GM12878 (cell line): Measurements from ENCODE around the gene TEKT3. TPM values are rescaled to one million over a fixed set of nuclear protein-coding genes. Genes with fewer than 3 reads are reported as not detected.

Experiments used
- ATAC-seq: fragments of 200-7000 bp; cut with Tn5 transposase; 3 replicates; pipeline ENCODE4 v1.9.1; 2020; ENCODE audit warnings: mild to moderate bottlenecking, moderate library complexity
- BruUV-seq: library from RNA; stranded (reverse); fragments of 400-500 nt; replicated peaks from 2 replicates; lab custom pipeline; 2021; lab: Mats Ljungman, UMichigan
- CTCF ChIA-PET: fragments of 300-600 bp; sonication (Branson Sonifier 250); formaldehyde crosslinking; extraction: SDS; loops from one replicate; lab custom pipeline; 2021; ENCODE audit warnings: inconsistent platforms; lab: Yijun Ruan, JAX
- POLR2A ChIA-PET: fragments of 350-600 bp; formaldehyde crosslinking; extraction: SDS; loops from one replicate; lab custom pipeline; 2021; ENCODE audit warnings: inconsistent platforms; lab: Charles Lee
- RAD21 ChIA-PET: fragments of 300-600 bp; sonication (Branson Sonifier 250); formaldehyde crosslinking; loops from one replicate; lab custom pipeline; 2023; ENCODE audit warnings: antibody characterized with exemption; ENCODE audit not compliant: unreplicated experiment; lab: Charles Lee
- SMC1A ChIA-PET: fragments of 300-600 bp; sonication (Branson Sonifier 250); formaldehyde crosslinking; loops from one replicate; lab custom pipeline; 2023; ENCODE audit not compliant: unreplicated experiment, uncharacterized antibody; lab: Charles Lee
- DNase-seq: peaks from one replicate; pipeline ENCODE4 v3.0.0-alpha.2; 2011; ENCODE audit warnings: low read depth, low spot score
- FAIRE-seq: peaks from 3 replicates; lab custom pipeline; 2011; peaks lifted over from hg19 to GRCh38; lab: Jason Lieb, UNC
- H2AFZ ChIP-seq: 2 replicates; pipeline ENCODE4 v1.6.0; 2011; ENCODE audit warnings: low read depth, low read length, control low read depth; ENCODE audit not compliant: control insufficient read depth
- H3K27ac ChIP-seq: 2 replicates; pipeline ENCODE4 v1.5.1; 2011; ENCODE audit warnings: control low read depth; ENCODE audit not compliant: control insufficient read depth, insufficient read depth
- H3K27me3 ChIP-seq, 2 experiments: replicated peaks in 1 of 2; 2 replicates each; pipeline versions ENCODE4 v1.6.0 to v1.6.1; 2011; ENCODE audit warnings: low read length in 1 of 2; ENCODE audit not compliant: control insufficient read depth in 2 of 2, insufficient read depth in 2 of 2
- H3K36me3 ChIP-seq, 2 experiments: 2 replicates each; pipeline ENCODE4 v1.5.1; 2011; ENCODE audit warnings: low read length in 1 of 2; ENCODE audit not compliant: control insufficient read depth in 2 of 2, insufficient read depth in 2 of 2
- H3K4me1 ChIP-seq: 2 replicates; pipeline ENCODE4 v1.6.1; 2011; ENCODE audit warnings: mild to moderate bottlenecking, low read length, moderate library complexity, mixed read lengths; ENCODE audit not compliant: control insufficient read depth, insufficient read depth
- H3K4me2 ChIP-seq: 2 replicates; pipeline ENCODE4 v1.6.0; 2011; ENCODE audit warnings: control low read depth; ENCODE audit not compliant: control insufficient read depth, insufficient read depth
- H3K4me3 ChIP-seq: fragments of 200-600 bp; sonication (generic); 2 replicates; pipeline ENCODE4 v1.5.1; 2016
- H3K79me2 ChIP-seq: 2 replicates; pipeline ENCODE4 v1.6.0; 2011; ENCODE audit warnings: low read length; ENCODE audit not compliant: control insufficient read depth, insufficient read depth
- H3K9ac ChIP-seq: 2 replicates; pipeline ENCODE4 v1.8.0; 2011; ENCODE audit warnings: low read length, control low read depth, mixed read lengths; ENCODE audit not compliant: control insufficient read depth, insufficient read depth
- H3K9me3 ChIP-seq: replicated peaks from 3 replicates; pipeline ENCODE4 v1.5.1; 2011; ENCODE audit warnings: mild to moderate bottlenecking, low read length; ENCODE audit not compliant: control insufficient read depth, insufficient read depth
- H4K20me1 ChIP-seq: 2 replicates; pipeline ENCODE4 v1.6.0; 2011; ENCODE audit not compliant: control insufficient read depth, insufficient read depth
- ASH2L ChIP-seq: fragments of 300-600, 200-600 bp; sonication (generic); IDR thresholded peaks from 2 replicates; pipeline ENCODE4 v1.6.1; 2017; ENCODE audit warnings: low read depth, mild to moderate bottlenecking, borderline replicate concordance
- ATF7 ChIP-seq: fragments of 450-650 bp; IDR thresholded peaks from 2 replicates; pipeline ENCODE4 v1.6.1; 2016; ENCODE audit warnings: low read depth, mild to moderate bottlenecking
- EED ChIP-seq: sonication (generic); IDR thresholded peaks from 2 replicates; pipeline ENCODE4 v1.6.1; 2016; ENCODE audit warnings: antibody characterized with exemption, low read depth
- JUND ChIP-seq: IDR thresholded peaks from 2 replicates; pipeline ENCODE4 v1.6.1; 2012; ENCODE audit warnings: low read depth, mild to moderate bottlenecking, low read length, improper control_type of control experiment, moderate library complexity
- RFX5 ChIP-seq: IDR thresholded peaks from 2 replicates; pipeline ENCODE4 v1.6.1; 2011; ENCODE audit warnings: low read depth, low read length, improper control_type of control experiment
- RUNX3 ChIP-seq: IDR thresholded peaks from 2 replicates; pipeline ENCODE4 v1.6.1; 2012; ENCODE audit warnings: low read length, inconsistent platforms
- YY1 ChIP-seq: IDR thresholded peaks from 2 replicates; pipeline ENCODE4 v1.6.1; 2011; ENCODE audit warnings: low read depth, mild to moderate bottlenecking, low read length
- WGBS: methylation state at CpG from one replicate; pipeline ENCODE4 v1.1.6; 2016; ENCODE audit warnings: low lambda C conversion rate; ENCODE audit not compliant: insufficient replicate concordance, insufficient coverage; ENCODE audit errors: missing lambda C conversion rate; 5-methylcytosine and 5-hydroxymethylcytosine counted together
- in situ Hi-C: fragments of 300-500 bp; cut with MboI; formaldehyde crosslinking; loops from 9 replicates; pipeline ENCODE4 v1.14.3; 2018; ENCODE audit warnings: mixed read lengths
- intact Hi-C: fragments of 100-400 bp; cut with micrococcal nuclease; formaldehyde crosslinking; loops from one replicate; pipeline ENCODE4 v1.14.2; 2022; ENCODE audit not compliant: unreplicated experiment
- polyA plus RNA-seq, 11 experiments: library from polyadenylated mRNA; depleted of rRNA in 4 of 11; unstranded in 6 of 11; stranded (reverse) in 5 of 11; fragments of >200 nt; fragmentation: Nextera tagmentation in 4 of 11; fragmentation: Illumina TruSeq in 1 of 11; extraction: Ambion mirVana in 4 of 11; extraction: Trizol in 1 of 11; gene quantifications; 1 replicate in 1 of 11; 2 replicates in 10 of 11; pipeline versions ENCODE4 v1.2.1 to v1.2.3, GENCODE V29; 2011 to 2016; ENCODE audit warnings: inconsistent platforms in 2 of 11, missing spikeins in 2 of 11, low read depth in 1 of 11
- total RNA-seq, 4 experiments: library from RNA; depleted of rRNA in 3 of 4; stranded (reverse); fragments of >200 nt in 3 of 4; fragmentation: Illumina TruSeq in 1 of 4; extraction: Trizol in 1 of 4; gene quantifications; 2 replicates each; pipeline versions ENCODE4 v1.2.1 to v1.2.3, GENCODE V29; 2013 to 2021
- TF ChIP-seq, protein P1 (sequence below): fragments of 450-650 bp; IDR thresholded peaks from 2 replicates; pipeline ENCODE4 v1.6.1; 2016; ENCODE audit warnings: mild to moderate bottlenecking
- TF ChIP-seq, protein P2 (sequence below): IDR thresholded peaks from 2 replicates; pipeline ENCODE4 v1.6.1; 2012; ENCODE audit warnings: low read depth, low read length, improper control_type of control experiment
- TF ChIP-seq, protein P3 (sequence below): IDR thresholded peaks from 2 replicates; pipeline ENCODE4 v1.6.1; 2012; ENCODE audit warnings: low read depth, low read length, improper control_type of control experiment

TEKT3 gene
- total and polyA plus RNA-seq, 10 of the 15 experiments (the other 5 are each of a cell fraction or from before 2014, with no cell fraction given) = 0.15 TPM; not detected in 9

DNA sequence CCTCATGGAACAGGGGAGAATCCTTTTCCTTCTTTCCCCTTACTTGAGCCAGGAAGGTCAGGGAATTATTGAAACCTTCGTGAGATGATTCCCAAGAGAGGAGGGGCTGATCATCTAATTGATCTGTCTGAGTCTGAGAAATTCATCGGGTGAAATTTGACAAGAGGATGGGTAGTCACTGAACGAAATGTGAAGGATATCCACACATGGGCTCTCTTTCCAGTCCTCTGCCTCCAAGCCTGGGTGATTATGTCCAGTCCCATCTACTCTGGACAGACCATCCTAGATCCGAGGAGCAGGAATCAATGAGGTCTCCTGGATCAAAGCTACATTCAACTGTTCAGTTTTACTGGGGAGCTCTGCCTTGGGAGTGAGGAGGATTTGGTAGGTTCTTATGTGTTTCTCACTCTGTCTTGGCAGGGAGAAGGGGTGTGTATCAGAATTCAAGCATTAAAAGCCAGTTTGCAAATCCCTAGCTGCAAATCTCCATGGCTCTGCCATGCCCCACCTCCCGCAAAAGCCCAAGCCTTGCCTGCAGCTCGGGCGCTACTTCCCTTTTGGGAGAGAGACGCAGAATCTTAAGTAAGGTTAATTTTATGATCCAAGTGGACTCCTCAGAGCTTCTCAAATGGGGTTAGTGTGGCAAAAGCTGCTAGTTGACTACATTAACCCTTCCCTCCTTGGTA, 47.1 kb upstream of the TEKT3 start:
- ATAC-seq (no peak), FAIRE-seq (no peak), DNase-seq (no peak)
- H3K27me3 ChIP-seq = no peaks in the 10 kb centered on the region
- H3K79me2 ChIP-seq = no peaks in the 10 kb centered on the region
- POLR2A ChIA-PET = no interaction called here
- intact Hi-C loops (no loop called here), in situ Hi-C loops (no loop called here)
- CTCF ChIA-PET = no interaction called here
- H3K9me3 ChIP-seq = no peaks in the 10 kb centered on the region
- H3K9ac ChIP-seq = no peak overlapping the region
- H3K4me2 ChIP-seq = no peak overlapping the region
- no peaks in the 10 kb centered on the region for H4K20me1 ChIP-seq
- H3K4me1 ChIP-seq = no peaks in the 10 kb centered on the region
- SMC1A ChIA-PET = no interaction called here
- no peak overlapping the region for H3K27ac ChIP-seq
- no peak overlapping the region for H3K4me3 ChIP-seq
- RAD21 ChIA-PET = no interaction called here
- WGBS = 40% methylated on average over 8 of the region's 8 CpGs
- H2AFZ ChIP-seq = no peak overlapping the region
- no peaks in the 10 kb centered on the region for H3K36me3 ChIP-seq
- no peak for TF ChIP-seq JUND
- TF ChIP-seq ATF7 = no peak
- TF ChIP-seq, protein P1, sequence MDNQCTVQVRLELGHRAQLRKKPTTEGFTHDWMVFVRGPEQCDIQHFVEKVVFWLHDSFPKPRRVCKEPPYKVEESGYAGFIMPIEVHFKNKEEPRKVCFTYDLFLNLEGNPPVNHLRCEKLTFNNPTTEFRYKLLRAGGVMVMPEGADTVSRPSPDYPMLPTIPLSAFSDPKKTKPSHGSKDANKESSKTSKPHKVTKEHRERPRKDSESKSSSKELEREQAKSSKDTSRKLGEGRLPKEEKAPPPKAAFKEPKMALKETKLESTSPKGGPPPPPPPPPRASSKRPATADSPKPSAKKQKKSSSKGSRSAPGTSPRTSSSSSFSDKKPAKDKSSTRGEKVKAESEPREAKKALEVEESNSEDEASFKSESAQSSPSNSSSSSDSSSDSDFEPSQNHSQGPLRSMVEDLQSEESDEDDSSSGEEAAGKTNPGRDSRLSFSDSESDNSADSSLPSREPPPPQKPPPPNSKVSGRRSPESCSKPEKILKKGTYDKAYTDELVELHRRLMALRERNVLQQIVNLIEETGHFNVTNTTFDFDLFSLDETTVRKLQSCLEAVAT = no peak
- no peak for TF ChIP-seq ASH2L
- TF ChIP-seq, protein P2, sequence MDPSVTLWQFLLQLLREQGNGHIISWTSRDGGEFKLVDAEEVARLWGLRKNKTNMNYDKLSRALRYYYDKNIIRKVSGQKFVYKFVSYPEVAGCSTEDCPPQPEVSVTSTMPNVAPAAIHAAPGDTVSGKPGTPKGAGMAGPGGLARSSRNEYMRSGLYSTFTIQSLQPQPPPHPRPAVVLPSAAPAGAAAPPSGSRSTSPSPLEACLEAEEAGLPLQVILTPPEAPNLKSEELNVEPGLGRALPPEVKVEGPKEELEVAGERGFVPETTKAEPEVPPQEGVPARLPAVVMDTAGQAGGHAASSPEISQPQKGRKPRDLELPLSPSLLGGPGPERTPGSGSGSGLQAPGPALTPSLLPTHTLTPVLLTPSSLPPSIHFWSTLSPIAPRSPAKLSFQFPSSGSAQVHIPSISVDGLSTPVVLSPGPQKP = no peak
- no peak for TF ChIP-seq YY1
- TF ChIP-seq RFX5 = no peak
- TF ChIP-seq, protein P3, sequence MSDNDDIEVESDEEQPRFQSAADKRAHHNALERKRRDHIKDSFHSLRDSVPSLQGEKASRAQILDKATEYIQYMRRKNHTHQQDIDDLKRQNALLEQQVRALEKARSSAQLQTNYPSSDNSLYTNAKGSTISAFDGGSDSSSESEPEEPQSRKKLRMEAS = no peak
- TF ChIP-seq RUNX3 = no peak
- no peak for TF ChIP-seq EED
- no TSS peak for BruUV-seq
